ENCODE measurements around the gene A3GALT2. TPM values are rescaled to one million over a fixed set of nuclear protein-coding genes. Genes with fewer than 3 reads are reported as not detected.

Gene A3GALT2
- total and polyA plus RNA-seq, 9 of the 15 experiments (the other 6 are each of a cell fraction or from before 2014, with no cell fraction given) = not detected

- ATAC-seq (no peak), FAIRE-seq (no peak), DNase-seq (ENCODE audit: extremely low read depth in 1 of 4, low spot score in 3 of 4) (no peak)
- Histone ChIP-seq H3K79me2 (ENCODE audit: control insufficient read depth, insufficient read depth, low read length) (no peaks in the 10 kb centered on the region), H3K4me3 (no peak overlapping the region), H3K9ac (ENCODE audit: insufficient read depth in 1 of 2, low read depth in 2 of 2, low read length in 2 of 2) (no peak overlapping the region), H3K36me3 (ENCODE audit: control insufficient read depth, insufficient read depth, low read length) (no peaks in the 10 kb centered on the region), H2AFZ (ENCODE audit: low read depth, low read length) (no peak overlapping the region), H3K4me1 (replicated peaks in 1 of 2; ENCODE audit: control insufficient read depth in 2 of 2, insufficient read depth in 2 of 2, low read length in 2 of 2) (peaks cover 0 to 10% of the 10 kb centered on the region in 2 experiments; a peak in 1 of 5 replicates), H3K9me3 (replicated peaks; ENCODE audit: control insufficient read depth, insufficient read depth, low read depth, low read length) (no peaks in the 10 kb centered on the region), H3K4me2 (ENCODE audit: insufficient read depth, low read length) (no peak overlapping the region), H3K9me1 (ENCODE audit: control insufficient read depth, insufficient read depth, low read length) (no peaks in the 10 kb centered on the region), H4K20me1 (replicated peaks; ENCODE audit: control insufficient read depth, insufficient read depth, low read length) (no peaks in the 10 kb centered on the region; the same call in 1 of the 2 replicates), H3K27me3 (ENCODE audit: control insufficient read depth in 2 of 2, insufficient read depth in 2 of 2, low read length in 2 of 2) (peaks cover 50 to 52% of the 10 kb centered on the region in 2 experiments; a peak in 4 of 5 replicates), H3K27ac (ENCODE audit: extremely low read depth, low read depth, low read length) (no peak overlapping the region)
- intact Hi-C loops (cut with micrococcal nuclease) (no loop called here), in situ Hi-C loops (cut with MboI) (no loop called here)
- CTCF ChIA-PET (ENCODE audit: low intra/inter-chr PET ratio) = no interaction called here
- TF ChIP-seq ZNF551 (CRISPR knock-in tag; IDR thresholded peaks at IDR 0.05) = no peak
- no peak for TF ChIP-seq KHSRP (IDR thresholded peaks at IDR 0.05)
- no peak for TF ChIP-seq HBP1 (CRISPR knock-in tag; IDR thresholded peaks at IDR 0.05)
- TF ChIP-seq KAT2B (IDR thresholded peaks at IDR 0.05; ENCODE audit: low read depth, low read length) = no peak
- TF ChIP-seq, protein P1, sequence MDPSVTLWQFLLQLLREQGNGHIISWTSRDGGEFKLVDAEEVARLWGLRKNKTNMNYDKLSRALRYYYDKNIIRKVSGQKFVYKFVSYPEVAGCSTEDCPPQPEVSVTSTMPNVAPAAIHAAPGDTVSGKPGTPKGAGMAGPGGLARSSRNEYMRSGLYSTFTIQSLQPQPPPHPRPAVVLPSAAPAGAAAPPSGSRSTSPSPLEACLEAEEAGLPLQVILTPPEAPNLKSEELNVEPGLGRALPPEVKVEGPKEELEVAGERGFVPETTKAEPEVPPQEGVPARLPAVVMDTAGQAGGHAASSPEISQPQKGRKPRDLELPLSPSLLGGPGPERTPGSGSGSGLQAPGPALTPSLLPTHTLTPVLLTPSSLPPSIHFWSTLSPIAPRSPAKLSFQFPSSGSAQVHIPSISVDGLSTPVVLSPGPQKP (CRISPR knock-in tag; IDR thresholded peaks at IDR 0.05) = no peak
- TF ChIP-seq TCF15 (CRISPR knock-in tag; IDR thresholded peaks at IDR 0.05) = no peak
- TF ChIP-seq HDGF (IDR thresholded peaks at IDR 0.05) = no peak
- TF ChIP-seq ZNF277 (CRISPR knock-in tag; IDR thresholded peaks at IDR 0.05; ENCODE audit: borderline replicate concordance) = no peak
- WGBS (ENCODE audit: insufficient coverage, low coverage, missing lambda C conversion rate) = 2% methylated on average over 6 of the region's 6 CpGs
- POLR2A ChIA-PET = interaction anchor here (0.6 kb wide), 2 partner anchors 322 to 371 kb away, joined by 3 read pairs; no protein-coding TSS in a partner anchor
- BruUV-seq (replicated peaks) = no TSS peak
Observed at GRCh38 chr1:33284049-33284448, 36.8 kb downstream of the A3GALT2 start.
